ENCODE measurements around the gene COQ9.

- no peak for TF ChIP-seq CTCF (IDR thresholded peaks at IDR 0.05)
- no peak for TF ChIP-seq POLR2A (IDR thresholded peaks at IDR 0.05)
Measured at GRCh38 chr16:57474671-57475661, 27.7 kb downstream of the COQ9 start.

Measured in thyroid gland (tissue), 4 donors.